Fibroblast of skin of left quadriceps (primary cell): Measurements from ENCODE around the gene OR51I2.

Experiments used
- DNase-seq, 2 experiments: peaks; one replicate each; pipeline ENCODE4 v3.0.0-alpha.2; 2013; ENCODE audit warnings: low read depth in 2 of 2

Gene OR51I2, protein sequence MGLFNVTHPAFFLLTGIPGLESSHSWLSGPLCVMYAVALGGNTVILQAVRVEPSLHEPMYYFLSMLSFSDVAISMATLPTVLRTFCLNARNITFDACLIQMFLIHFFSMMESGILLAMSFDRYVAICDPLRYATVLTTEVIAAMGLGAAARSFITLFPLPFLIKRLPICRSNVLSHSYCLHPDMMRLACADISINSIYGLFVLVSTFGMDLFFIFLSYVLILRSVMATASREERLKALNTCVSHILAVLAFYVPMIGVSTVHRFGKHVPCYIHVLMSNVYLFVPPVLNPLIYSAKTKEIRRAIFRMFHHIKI

GRCh38 chr11:5449023-5449422 lies at the start of gene OR51I2:
TSS of gene OR51I2 (plus strand) at chr11:5449323. CDS start at chr11:5453489, 4,166 bp downstream.
- DNase-seq, result no peak

GRCh38 chr11:5405173-5405572 lies 44.0 kb upstream of the OR51I2 start:
- no peak for DNase-seq

DNA sequence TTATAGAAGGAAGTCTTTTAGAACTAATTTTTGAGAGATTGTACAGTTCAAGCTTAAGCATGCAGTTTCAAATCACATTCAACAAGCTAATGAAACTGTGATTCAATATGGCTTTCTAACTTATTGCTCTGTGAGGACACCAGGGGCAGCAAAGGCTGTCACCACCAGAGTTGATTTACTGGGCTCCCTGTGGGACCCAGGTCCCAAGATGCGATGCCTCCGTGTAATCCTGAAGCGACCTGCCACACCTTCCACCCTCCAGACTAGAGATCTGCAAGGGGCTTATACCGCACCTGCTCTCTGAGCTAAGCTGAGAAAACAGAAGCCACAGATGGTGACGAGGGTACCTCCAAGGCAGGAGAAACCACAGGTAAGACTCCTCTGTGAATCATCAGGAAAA lies 28.1 kb upstream of the OR51I2 start:
- DNase-seq, result no peak

- DNase-seq, result no peak
Measured at GRCh38 chr11:5421811-5422210, 27.3 kb upstream of the OR51I2 start, which contains the start of gene OR51Q1. TSS of gene OR51Q1 (plus strand) at chr11:5422111. CDS start at chr11:5422201, 90 bp downstream.

- no peak for DNase-seq
Measured at GRCh38 chr11:5423131-5423530, 26.0 kb upstream of the OR51I2 start.

- DNase-seq, result no peak
Measured at GRCh38 chr11:5441414-5441813, 7.7 kb upstream of the OR51I2 start, which contains the start of gene OR51I1. TSS of gene OR51I1 (minus strand) at chr11:5441514. CDS start at chr11:5441514, 0 bp downstream.

DNA sequence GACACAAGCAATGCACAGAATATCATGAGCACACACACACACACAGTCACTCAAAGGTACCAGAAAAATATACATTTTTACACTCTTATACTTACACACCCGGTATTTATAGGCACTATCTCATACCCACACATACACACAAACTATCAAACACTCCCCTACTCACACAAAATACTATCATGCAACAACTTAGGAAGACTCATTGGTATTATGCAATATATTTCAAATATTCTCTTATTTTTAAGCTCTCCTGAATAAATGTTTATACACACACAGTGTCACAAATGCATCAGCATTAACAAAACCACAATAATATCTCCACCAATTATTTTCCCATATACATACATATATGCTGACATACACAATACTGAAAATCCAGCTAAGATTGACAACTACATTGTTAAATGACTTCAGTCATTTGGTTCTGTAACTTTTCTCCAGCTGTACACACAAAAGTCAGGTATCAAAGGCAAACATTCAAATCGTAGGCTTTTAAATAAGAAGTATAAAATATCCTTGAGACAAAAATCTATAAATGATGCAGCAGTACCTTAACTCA lies 5.2 kb upstream of the OR51I2 start:
- no peak for DNase-seq

- DNase-seq, result no peak
Measured at GRCh38 chr11:5449432-5449831, 309 bp downstream of the OR51I2 start.

- DNase-seq, result no peak
Measured at GRCh38 chr11:5460983-5461621, 12.0 kb downstream of the OR51I2 start.

- no peak for DNase-seq
Measured at GRCh38 chr11:5467527-5467926, 18.4 kb downstream of the OR51I2 start.

DNA sequence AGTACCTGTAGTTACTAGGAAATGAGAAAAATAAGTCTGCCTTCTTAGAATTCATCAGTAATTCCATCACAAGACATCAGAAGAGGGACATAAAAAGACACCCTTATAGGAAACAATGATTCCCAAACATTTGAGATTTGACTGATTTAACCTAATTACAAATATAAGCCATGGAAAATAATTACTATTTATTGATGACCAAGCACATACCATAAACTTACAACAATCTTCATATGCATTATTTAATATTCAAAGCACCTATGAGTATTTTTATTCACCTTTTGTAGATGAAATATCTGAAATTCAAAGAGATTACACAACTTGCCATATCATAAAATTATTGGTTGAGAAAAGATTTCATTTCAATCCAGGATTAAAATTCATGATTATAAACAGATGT lies 24.8 kb downstream of the OR51I2 start:
- no peak for DNase-seq

DNA sequence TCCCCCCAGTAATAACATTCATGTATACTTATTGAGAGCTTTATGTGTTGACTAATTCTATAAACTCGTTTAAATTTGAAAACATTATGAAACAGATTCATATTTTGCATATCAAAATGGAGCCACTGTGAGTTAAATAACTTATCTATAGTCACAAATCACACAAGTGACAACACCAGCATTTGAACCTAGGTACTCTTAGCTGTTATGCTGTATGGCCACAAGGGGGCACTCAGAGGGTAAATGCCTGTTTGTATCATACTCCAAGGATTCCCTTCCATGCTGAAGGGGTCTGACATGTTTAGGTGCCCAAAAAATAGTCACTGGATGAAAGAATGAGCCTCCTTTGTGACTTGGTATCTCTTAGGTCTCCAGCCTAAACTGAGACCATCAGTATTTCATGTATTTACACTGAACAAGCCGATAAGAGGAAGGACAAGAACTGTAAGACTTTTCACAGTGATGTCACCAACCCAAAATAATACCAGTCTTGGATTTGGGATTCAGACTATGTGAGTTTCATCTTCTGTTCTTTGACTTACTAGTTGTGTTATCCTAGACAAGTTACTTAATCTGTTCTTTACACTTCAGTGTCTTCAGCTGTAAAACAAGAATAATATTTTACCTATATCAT lies 27.2 kb downstream of the OR51I2 start:
- peak; percentile 13 to 18 for DNase-seq

DNA sequence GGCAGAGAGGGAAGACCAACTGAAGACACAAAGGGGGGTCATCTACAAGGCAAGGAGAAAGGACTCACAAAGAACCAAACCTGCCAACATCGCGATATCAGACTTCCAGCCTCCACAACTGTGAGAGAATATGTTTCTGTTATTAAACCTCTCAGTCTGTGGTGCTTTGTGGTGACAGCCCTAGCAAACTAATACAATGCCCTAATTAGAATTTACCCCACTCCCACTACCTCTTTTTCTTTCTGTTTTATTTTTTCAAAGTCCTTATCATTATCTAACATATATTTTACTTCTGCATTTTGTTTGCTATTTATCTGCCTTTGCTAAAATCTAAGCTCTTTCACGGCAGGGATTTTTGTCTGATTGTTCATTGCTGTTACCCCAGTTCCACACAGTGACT lies 36.9 kb downstream of the OR51I2 start:
- DNase-seq, result no peak

- no peak for DNase-seq
Measured at GRCh38 chr11:5486421-5486820, 37.3 kb downstream of the OR51I2 start.

- no peak for DNase-seq
Measured at GRCh38 chr11:5488385-5488784, 39.3 kb downstream of the OR51I2 start, which contains the start of gene OR52D1. TSS of gene OR52D1 (plus strand) at chr11:5488685. CDS start at chr11:5488707, 22 bp downstream.

- DNase-seq, result no peak
Measured at GRCh38 chr11:5488798-5489399, 39.8 kb downstream of the OR51I2 start.

DNA sequence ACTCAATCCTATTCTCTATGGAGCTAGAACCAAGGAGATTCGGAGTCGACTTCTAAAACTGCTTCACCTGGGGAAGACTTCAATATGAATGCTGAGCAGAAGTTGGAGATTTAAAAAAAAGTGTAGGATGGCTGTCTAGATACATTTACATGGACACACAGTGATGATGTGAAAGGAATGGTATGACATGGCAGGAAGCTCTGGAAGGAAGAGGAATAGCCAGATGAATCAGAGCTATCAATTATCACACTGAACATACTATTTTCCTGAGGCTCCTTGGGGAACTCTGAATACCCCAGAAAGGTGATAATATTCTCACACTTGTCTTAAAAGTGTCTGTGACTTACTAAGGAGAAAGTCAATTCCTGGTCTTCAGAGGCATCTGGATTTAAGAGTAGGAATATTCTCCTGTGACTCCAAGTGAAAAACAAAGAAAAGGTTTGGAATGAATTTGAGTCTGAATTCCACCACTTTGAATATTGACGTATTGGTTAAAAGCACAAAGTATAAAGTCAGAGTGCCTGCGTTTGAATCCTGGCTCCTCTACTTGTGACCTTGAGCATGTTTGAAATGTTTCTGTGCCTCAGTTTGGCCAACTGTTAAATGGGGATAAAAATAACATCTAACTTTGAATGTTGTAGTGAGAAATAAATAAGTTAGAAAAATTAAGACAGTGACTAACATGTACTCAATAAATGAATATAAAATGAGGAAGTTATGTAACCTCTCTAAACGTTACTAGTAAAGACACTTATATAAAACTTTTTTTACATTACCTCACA lies 40.6 kb downstream of the OR51I2 start:
- DNase-seq, result peak; percentile 21 to 23

- DNase-seq, result no peak
Measured at GRCh38 chr11:5499671-5500070, 50.5 kb downstream of the OR51I2 start.

GRCh38 chr11:5500393-5500801 lies 51.3 kb downstream of the OR51I2 start:
- DNase-seq, result no peak

DNA sequence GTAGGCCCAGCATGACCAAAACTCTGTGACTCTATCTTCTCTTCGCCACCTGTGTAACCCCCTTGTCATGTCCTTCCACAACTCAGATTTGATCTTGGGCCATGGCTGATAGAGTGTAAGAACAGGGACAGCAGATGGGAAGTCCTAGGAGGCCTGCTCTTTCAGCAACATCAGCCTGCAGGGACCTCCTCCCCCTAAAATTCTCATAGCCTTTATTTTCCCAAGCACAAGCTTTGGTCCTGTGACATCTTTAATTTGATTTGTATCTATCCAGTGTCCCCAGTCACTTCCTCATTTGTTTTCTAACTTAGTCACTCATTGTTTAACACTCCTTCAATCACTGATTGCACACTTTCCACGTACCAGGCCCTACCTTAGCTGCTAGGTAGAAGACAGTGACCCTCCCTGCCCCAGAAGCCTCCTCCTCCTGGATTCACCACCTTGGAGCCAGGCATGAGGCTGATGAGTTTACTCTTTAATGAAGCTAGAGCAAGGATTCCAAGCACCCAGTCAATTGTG lies 55.3 kb downstream of the OR51I2 start:
- DNase-seq, result no peak
